KG1 (cell line): Measurements from ENCODE around the gene SH2D5.
"Not testable (repeated sequence)": the region's sequence is repeated elsewhere in the genome, so short reads cannot be mapped to it uniquely, and the experiment has no call there.

Experiments used
- DNase-seq: peaks from one replicate; lab custom pipeline; 2025; lab: John Stamatoyannopoulos, UW

Gene SH2D5

GRCh38 chr1:20728371-20729154, 3.9 kb downstream of the SH2D5 start:
- DNase-seq, result no peak

GRCh38 chr1:20727746-20728316, 4.7 kb downstream of the SH2D5 start:
- DNase-seq, result no peak

- no peak for DNase-seq
Measured at GRCh38 chr1:20726932-20727745, 5.4 kb downstream of the SH2D5 start.

GRCh38 chr1:20726118-20726911, 6.2 kb downstream of the SH2D5 start:
- no peak for DNase-seq

GRCh38 chr1:20725189-20726117, 7.0 kb downstream of the SH2D5 start:
- no peak for DNase-seq

GRCh38 chr1:20724364-20725188, 7.9 kb downstream of the SH2D5 start:
- DNase-seq, result no peak

GRCh38 chr1:20723537-20724363, 8.8 kb downstream of the SH2D5 start:
- no peak for DNase-seq

GRCh38 chr1:20723159-20723536, 9.4 kb downstream of the SH2D5 start:
- no peak for DNase-seq

GRCh38 chr1:20721117-20722061, 11.1 kb downstream of the SH2D5 start:
- no peak for DNase-seq

- DNase-seq, result no peak
Measured at GRCh38 chr1:20720631-20721091, 11.8 kb downstream of the SH2D5 start.

GRCh38 chr1:20719871-20720620, 12.5 kb downstream of the SH2D5 start:
- no peak for DNase-seq

GRCh38 chr1:20719261-20719660, 13.2 kb downstream of the SH2D5 start:
- no peak for DNase-seq

- DNase-seq, result not testable (repeated sequence)
Measured at GRCh38 chr1:20718343-20718882, 14.1 kb downstream of the SH2D5 start.

- no peak for DNase-seq
Measured at GRCh38 chr1:20717452-20718342, 14.8 kb downstream of the SH2D5 start, which contains the start of gene KIF17. Gene KIF17 (minus strand): TSS chr1:20718007. CDS start chr1:20717706, 301 bp downstream.

GRCh38 chr1:20716232-20716631, 16.3 kb downstream of the SH2D5 start:
- no peak for DNase-seq

GRCh38 chr1:20715406-20715805, 17.1 kb downstream of the SH2D5 start:
- DNase-seq, result no peak
